K562 (cell line): ENCODE results near the gene IBTK. TPM values are rescaled to one million over a fixed set of nuclear protein-coding genes. Genes with fewer than 3 reads are reported as not detected.

Experiments used
- E2F3 ChIP-seq: fragments of 250-450 bp; sonication (Bioruptor Pico); IDR thresholded peaks from 2 replicates; pipeline ENCODE4 v1.4.0; 2020; ENCODE audit warnings: mild to moderate bottlenecking
- HCFC1 ChIP-seq: IDR thresholded peaks from 2 replicates; pipeline ENCODE4 v1.6.1; 2012; ENCODE audit warnings: low read depth, low read length, improper control_type of control experiment
- SUPT5H ChIP-seq: fragments of 450-650 bp; IDR thresholded peaks from 2 replicates; pipeline ENCODE4 v1.6.1; 2016
- THRA ChIP-seq: fragments of 450-650 bp; IDR thresholded peaks from 2 replicates; pipeline ENCODE4 v1.6.1; 2017; ENCODE audit warnings: mild to moderate bottlenecking, moderate library complexity
- UBTF ChIP-seq, 2 experiments: IDR thresholded peaks; 2 replicates each; pipeline ENCODE4 v1.6.1; 2012; ENCODE audit warnings: improper control_type of control experiment in 2 of 2, low read depth in 2 of 2, low read length in 2 of 2, borderline replicate concordance in 1 of 2
- ZNF57 ChIP-seq: fragments of 450-650 bp; formaldehyde crosslinking; IDR thresholded peaks from 2 replicates; pipeline ENCODE4 v1.4.0; 2020; ENCODE audit warnings: mild to moderate bottlenecking, moderate library complexity
- ZZZ3 ChIP-seq: fragments of 450-650 bp; IDR thresholded peaks from 2 replicates; pipeline ENCODE4 v1.6.1; 2016; ENCODE audit warnings: antibody characterized with exemption, mild to moderate bottlenecking, moderate library complexity
- polyA plus RNA-seq, 8 experiments: library from polyadenylated mRNA; depleted of rRNA in 4 of 8; stranded (reverse) in 5 of 8; unstranded in 3 of 8; fragments of >200 nt; fragmentation: Nextera tagmentation in 2 of 8; fragmentation: Illumina TruSeq in 1 of 8; extraction: Ambion mirVana in 2 of 8; extraction: Trizol in 1 of 8; gene quantifications; 2 replicates each; pipeline versions ENCODE4 v1.2.1 to v1.2.3, GENCODE V29; 2011 to 2014; ENCODE audit warnings: inconsistent platforms in 1 of 8, missing spikeins in 1 of 8
- total RNA-seq, 7 experiments: library from RNA; depleted of rRNA in 6 of 7; stranded (reverse); fragments of >200 nt in 6 of 7; fragmentation: Illumina TruSeq in 2 of 7; extraction: Trizol in 2 of 7; gene quantifications; 2 replicates each; pipeline versions ENCODE4 v1.2.1 to v1.2.3, GENCODE V29; 2011 to 2021; ENCODE audit warnings: low replicate concordance in 1 of 7
- TF ChIP-seq, protein P1 (sequence below): IDR thresholded peaks from 2 replicates; pipeline ENCODE4 v1.6.1; 2011; ENCODE audit not compliant: insufficient read length; ENCODE audit errors: extremely low read depth
- TF ChIP-seq, protein P2 (sequence below): fragments of 450-650 bp; IDR thresholded peaks from 2 replicates; pipeline ENCODE4 v1.6.1; 2016; ENCODE audit warnings: mild to moderate bottlenecking, moderate library complexity

The IBTK gene
- total and polyA plus RNA-seq, 9 of the 15 experiments (the other 6 are each of a cell fraction or from before 2014, with no cell fraction given) = 13.2 to 36.4 (median 21.8) TPM

GRCh38 chr6:82247505-82248272 lies at the start of gene IBTK (continued):
- TF ChIP-seq THRA (no peak), HCFC1 (peak; percentile 79), E2F3 (0 out of 2 replicates have a peak, but pooled peaks have one; percentile 4), ZZZ3 (no peak), UBTF (IDR thresholded peaks at IDR 0.05; ENCODE audit: borderline replicate concordance in 1 of 2, low read depth in 2 of 2, low read length in 2 of 2) (peak in 1 of 2 experiments; percentile 36; a peak in 1 of 4 replicates), SUPT5H (peak; percentile 76), ZNF57 (no peak)
- TF ChIP-seq, protein P1, sequence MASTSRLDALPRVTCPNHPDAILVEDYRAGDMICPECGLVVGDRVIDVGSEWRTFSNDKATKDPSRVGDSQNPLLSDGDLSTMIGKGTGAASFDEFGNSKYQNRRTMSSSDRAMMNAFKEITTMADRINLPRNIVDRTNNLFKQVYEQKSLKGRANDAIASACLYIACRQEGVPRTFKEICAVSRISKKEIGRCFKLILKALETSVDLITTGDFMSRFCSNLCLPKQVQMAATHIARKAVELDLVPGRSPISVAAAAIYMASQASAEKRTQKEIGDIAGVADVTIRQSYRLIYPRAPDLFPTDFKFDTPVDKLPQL = no peak
- TF ChIP-seq, protein P2, sequence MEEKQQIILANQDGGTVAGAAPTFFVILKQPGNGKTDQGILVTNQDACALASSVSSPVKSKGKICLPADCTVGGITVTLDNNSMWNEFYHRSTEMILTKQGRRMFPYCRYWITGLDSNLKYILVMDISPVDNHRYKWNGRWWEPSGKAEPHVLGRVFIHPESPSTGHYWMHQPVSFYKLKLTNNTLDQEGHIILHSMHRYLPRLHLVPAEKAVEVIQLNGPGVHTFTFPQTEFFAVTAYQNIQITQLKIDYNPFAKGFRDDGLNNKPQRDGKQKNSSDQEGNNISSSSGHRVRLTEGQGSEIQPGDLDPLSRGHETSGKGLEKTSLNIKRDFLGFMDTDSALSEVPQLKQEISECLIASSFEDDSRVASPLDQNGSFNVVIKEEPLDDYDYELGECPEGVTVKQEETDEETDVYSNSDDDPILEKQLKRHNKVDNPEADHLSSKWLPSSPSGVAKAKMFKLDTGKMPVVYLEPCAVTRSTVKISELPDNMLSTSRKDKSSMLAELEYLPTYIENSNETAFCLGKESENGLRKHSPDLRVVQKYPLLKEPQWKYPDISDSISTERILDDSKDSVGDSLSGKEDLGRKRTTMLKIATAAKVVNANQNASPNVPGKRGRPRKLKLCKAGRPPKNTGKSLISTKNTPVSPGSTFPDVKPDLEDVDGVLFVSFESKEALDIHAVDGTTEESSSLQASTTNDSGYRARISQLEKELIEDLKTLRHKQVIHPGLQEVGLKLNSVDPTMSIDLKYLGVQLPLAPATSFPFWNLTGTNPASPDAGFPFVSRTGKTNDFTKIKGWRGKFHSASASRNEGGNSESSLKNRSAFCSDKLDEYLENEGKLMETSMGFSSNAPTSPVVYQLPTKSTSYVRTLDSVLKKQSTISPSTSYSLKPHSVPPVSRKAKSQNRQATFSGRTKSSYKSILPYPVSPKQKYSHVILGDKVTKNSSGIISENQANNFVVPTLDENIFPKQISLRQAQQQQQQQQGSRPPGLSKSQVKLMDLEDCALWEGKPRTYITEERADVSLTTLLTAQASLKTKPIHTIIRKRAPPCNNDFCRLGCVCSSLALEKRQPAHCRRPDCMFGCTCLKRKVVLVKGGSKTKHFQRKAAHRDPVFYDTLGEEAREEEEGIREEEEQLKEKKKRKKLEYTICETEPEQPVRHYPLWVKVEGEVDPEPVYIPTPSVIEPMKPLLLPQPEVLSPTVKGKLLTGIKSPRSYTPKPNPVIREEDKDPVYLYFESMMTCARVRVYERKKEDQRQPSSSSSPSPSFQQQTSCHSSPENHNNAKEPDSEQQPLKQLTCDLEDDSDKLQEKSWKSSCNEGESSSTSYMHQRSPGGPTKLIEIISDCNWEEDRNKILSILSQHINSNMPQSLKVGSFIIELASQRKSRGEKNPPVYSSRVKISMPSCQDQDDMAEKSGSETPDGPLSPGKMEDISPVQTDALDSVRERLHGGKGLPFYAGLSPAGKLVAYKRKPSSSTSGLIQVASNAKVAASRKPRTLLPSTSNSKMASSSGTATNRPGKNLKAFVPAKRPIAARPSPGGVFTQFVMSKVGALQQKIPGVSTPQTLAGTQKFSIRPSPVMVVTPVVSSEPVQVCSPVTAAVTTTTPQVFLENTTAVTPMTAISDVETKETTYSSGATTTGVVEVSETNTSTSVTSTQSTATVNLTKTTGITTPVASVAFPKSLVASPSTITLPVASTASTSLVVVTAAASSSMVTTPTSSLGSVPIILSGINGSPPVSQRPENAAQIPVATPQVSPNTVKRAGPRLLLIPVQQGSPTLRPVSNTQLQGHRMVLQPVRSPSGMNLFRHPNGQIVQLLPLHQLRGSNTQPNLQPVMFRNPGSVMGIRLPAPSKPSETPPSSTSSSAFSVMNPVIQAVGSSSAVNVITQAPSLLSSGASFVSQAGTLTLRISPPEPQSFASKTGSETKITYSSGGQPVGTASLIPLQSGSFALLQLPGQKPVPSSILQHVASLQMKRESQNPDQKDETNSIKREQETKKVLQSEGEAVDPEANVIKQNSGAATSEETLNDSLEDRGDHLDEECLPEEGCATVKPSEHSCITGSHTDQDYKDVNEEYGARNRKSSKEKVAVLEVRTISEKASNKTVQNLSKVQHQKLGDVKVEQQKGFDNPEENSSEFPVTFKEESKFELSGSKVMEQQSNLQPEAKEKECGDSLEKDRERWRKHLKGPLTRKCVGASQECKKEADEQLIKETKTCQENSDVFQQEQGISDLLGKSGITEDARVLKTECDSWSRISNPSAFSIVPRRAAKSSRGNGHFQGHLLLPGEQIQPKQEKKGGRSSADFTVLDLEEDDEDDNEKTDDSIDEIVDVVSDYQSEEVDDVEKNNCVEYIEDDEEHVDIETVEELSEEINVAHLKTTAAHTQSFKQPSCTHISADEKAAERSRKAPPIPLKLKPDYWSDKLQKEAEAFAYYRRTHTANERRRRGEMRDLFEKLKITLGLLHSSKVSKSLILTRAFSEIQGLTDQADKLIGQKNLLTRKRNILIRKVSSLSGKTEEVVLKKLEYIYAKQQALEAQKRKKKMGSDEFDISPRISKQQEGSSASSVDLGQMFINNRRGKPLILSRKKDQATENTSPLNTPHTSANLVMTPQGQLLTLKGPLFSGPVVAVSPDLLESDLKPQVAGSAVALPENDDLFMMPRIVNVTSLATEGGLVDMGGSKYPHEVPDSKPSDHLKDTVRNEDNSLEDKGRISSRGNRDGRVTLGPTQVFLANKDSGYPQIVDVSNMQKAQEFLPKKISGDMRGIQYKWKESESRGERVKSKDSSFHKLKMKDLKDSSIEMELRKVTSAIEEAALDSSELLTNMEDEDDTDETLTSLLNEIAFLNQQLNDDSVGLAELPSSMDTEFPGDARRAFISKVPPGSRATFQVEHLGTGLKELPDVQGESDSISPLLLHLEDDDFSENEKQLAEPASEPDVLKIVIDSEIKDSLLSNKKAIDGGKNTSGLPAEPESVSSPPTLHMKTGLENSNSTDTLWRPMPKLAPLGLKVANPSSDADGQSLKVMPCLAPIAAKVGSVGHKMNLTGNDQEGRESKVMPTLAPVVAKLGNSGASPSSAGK = no peak
